Stimulated activated CD8-positive, alpha-beta memory T cell treated with anti-CD3 and anti-CD28 coated beads, Interleukin-15, amount 100 ng/mL, for 4 hours (primary cell): ENCODE results near the gene UBE3C.
"Not testable (repeated sequence)": the region's sequence is repeated elsewhere in the genome, so short reads cannot be mapped to it uniquely, and the experiment has no call there.

Experiments used
- DNase-seq, 2 donors: peaks; one replicate each; pipeline ENCODE4 v3.0.0-alpha.2; 2020; ENCODE audit warnings: low read depth in 2 of 2

UBE3C gene

DNA sequence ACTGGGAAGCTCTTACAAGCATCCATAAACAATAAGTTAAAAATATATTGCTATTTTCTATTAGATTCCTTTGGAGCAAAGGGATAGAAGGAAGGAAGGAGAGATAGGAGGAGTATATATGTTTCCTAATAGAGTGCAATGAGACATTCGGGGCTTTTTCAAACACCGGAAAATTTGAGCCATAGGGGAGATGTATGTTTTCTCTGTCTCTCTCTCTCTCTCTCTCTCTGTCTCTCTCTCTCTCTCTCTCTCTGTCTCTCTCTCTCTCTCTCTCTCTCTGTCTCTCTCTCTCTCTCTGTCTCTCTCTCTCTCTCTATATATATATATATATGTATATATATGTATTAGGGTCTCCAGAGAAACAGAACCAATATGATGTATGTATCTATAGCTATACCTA lies 7.9 kb upstream of the UBE3C start:
- DNase-seq: not testable (repeated sequence)

DNA sequence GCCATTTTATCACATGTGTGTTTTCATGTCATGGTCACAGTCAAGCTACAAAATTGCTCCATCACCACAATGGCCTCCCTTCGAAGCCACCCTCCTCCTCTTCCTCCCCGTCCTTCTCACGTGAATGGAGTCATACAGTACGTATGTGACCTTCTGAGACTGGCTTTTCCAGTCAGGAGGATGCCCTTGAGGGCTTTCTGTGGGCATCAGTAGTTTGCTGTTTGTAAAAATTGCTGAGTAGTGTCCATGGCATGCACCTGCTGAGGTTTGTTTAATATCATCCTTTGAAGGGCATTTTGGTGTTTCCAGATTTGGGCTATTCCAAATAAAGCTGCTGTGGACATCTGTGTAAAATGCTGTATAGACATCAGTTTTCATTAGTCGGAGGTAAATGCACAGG lies 5.9 kb upstream of the UBE3C start:
- no peak for DNase-seq

DNA sequence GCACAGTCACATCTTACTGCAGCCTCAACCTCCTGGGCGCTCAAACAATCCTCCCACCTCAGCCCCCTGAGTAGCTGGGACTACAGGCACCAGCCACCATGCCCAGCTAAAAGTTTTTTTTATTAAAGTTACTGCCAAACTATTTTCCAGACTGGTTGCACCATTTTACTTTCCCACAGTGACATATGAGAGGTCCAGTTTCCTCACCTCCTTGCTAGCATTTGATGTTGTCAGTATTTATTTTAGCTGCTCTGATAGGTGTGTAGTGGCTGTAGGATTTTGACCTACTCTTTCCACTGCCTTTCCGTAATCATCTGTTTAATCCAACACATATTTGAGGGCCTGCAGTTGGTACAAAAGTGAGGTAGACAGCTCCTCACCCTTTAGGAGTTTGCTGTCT lies 5.4 kb upstream of the UBE3C start:
- no peak for DNase-seq

DNA sequence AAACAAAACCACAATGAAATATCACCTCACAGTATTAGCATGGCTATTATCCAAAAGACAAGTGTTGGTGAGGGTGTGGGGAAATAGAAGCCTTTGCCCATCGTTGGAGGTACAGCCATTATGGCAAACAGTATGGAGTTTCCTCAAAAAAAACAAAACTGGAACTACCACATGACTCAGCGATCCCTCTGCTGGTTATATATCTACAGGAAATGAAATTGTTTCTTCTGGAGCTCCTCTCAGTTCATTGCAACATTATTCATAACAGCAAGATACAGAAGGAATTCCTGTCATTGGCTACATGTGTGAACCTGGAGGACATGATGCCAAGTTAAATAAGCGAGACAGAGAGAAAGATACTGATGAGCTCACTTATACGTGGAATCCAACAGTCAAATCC lies 2.4 kb upstream of the UBE3C start:
- no peak for DNase-seq

DNA sequence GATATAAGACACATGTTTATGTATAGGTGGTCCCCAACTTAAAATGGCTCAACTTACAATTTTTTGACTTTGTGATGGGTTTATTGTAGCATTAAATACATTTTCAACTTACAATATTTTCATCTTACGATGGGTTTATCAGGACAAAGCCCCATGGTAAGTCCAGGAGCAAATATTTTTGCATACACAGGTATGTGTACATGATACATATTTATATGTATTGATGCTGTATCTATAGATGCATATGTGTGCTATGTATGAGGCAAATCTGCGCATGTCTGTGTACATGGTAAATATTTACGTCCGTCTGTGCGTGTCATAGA lies 664 bp upstream of the UBE3C start:
- DNase-seq: no peak

DNA sequence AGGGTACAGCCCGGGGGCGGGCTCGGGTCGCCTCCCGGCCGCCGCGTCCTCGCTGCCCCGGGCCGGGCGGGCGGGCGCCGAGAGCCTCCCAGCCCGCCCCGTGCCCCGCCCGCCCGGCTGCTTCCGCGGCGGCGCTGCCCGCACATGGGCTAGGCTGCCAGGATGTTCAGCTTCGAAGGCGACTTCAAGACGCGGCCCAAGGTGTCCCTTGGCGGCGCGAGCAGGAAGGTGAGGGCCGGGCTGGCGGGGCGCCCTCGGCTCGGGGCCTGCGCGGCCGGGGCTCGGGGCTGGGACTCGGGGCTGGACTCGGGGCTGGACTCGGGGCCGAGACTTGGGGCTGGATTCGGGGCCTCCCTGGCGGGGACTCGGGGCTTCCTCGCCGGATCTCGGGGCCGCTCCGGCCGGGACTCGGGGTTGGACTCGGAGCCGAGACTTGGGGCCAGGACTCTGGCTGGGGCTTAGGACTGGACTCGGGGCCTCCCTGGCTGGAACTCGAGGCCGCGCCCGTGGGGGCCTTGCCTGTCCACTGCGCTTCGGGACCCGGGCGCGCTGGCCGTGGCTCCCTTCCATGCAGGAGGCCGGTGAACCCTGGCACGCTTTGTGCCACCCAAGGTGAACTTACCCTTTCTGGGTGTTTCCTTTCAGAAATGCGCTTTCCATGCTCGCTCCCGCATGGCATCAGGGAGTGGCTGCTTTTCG lies 534 bp downstream of the UBE3C start:
- peak in 1 of 2 donors; percentile 29 for DNase-seq

DNA sequence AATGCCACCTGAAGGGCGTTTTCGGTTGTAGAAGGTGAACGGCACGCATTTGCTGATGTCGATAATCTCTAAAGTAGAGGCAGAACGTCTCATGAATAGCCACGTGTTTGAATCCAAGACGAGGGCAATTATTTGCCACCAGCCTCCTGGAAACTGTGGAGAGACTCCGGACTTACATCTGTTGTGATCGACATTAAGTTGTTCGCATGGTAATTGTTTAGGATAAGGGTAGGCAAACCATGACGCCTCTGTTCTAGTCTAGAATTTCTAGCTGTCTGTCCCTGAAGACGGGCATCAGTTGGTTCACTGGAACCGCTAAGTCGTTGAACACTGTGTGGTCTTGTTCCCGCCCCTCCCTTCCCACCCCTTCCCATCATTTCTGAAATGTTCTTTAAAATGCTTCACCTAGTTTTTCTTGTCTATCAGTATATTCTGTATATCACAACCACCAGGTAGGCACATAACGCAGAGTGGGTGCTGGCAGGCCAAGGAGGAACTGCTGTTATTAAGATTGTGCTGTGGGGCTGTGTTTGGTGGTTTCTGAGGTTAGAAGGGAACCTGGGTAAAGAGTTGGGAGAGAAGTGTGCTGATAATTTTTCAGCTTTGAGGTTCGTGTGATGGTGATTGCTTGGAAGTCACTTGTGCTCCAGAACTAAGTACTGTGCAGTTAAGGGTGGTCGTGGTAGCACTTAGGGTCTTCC lies 1.2 kb downstream of the UBE3C start:
- no peak for DNase-seq

DNA sequence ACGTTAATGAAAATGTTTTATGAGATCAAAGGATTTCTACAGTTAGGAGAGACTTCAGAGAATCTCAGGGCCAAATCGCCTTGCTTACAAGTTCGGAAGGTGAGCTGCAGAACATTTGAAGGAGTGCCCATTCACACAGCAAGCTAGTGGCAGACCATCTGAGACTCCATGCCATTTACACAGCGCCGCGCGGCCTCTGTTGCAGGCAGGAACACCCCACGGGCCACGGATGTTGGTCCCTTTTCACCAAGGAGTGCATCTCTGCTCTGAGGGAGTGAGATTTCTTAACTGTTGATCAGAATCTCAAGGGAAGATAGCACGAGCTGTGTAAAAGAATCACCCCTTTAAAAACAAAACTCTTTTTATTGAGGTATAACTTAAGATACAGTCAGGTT lies 1.8 kb downstream of the UBE3C start:
- no peak for DNase-seq

DNA sequence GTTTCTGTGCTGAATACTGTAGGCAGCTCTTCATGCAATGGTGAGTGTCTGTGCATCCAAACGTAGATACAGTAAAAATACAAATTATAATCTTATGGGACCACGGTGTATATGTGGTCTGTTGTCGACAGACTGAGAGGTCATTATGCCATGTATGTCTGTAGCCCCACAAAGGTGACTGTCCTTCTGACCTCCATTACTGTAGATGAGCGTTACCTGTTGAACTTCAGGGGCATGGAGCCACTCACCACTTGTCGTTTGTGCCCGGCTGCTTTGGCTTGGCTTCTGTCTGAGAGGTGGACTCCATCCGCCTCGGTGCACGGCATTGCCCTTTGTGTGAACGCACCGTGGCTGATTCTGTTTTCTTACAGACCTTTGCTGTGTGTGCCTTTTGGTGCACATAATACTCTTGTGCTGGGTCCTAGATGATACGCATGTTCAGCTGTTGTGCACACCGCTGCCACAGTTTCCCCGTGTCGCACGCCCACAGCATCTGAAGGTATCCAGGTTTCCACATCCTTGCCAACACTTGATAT lies 2.9 kb downstream of the UBE3C start:
- no peak for DNase-seq

DNA sequence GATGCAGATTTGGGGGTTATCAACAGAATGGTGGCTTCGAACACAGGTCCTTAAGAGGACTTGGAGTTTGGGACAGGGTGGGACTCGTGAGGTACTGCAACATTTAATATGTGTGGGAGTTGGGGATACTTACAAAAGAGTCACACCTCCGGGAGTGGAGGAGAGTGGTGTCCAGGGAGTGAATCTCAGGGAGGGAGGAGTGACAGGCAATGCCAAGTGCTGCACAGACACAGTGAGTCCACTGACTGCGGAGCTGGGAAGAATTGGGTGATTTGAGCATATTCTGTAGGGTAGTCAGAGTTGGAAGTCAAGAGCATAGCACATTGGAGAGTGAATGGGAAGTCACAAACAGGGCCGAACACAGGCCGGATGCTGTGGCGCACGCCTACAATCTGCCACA lies 5.1 kb downstream of the UBE3C start:
- no peak for DNase-seq

DNA sequence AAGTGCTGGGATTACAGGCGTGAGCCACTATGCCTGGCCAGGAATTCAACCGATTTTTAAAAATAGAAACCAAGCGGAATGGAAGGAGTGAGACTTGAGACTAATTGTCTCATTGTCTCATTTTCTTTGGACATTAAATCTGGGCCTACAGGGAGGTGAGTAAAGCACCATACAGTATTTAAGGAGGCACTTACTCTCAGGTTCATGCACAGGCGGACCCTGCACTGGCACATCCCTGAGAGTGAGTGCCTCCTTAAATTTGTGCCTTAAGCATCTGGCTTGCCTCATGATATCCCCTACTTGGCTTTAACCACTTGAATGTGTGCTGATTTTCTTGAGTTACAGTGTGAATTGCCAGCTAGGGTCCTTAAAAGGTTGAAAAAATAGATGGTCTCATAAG lies 10.6 kb downstream of the UBE3C start:
- DNase-seq: no peak

DNA sequence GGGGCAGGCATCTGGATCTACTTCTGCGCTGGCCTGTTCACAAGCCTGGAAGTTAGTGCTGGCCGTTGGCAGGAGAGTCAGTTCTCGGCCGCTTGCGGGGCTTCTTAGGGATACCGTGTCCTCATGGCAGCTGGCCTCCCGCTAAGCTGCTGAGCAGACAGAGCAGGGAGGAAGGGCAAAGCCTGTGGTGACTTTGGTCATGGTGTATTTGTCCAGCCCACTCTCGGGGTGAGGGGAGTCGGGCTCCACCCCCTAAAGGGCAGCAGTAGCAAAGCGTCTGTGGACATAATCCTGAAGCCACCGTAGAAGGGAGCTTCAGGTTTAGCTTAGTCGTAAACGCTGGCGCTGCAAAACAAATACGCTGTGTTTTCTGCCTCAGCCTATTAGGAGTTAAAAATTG lies 12.2 kb downstream of the UBE3C start:
- no peak for DNase-seq

DNA sequence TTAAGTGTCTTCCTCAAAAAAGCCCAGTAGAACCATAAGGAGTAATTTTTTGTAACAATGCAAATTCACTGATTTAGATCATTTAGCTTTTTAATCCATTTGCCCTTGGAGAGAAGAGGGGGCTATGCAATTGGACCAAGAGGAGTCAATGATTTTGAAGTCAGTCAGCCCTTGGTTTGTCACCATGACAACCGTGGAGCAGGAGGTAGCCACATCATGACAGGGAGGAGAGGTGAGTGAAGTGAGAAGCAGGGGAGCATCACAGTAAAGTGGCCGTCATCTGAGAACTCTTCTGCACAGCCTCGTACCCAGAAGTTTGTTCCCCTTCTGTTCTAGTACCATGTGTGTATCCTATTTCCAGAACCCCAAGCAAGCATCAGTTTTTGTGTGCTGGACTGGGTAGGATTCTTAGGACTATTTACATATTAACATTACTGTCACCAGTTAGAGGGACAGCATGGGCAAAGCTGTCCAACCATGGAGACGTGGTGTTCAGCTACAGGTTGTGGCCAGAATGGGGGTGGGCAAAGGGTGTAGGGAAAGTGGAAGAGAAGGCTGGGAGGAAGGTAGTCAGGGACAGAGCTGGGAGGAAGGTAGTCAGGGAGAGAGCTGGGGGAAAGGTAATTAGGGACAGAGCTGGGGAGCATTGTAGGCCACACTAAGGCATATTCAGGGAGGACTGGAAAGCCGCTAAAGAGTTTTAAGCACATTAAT lies 13.1 kb downstream of the UBE3C start:
- no peak for DNase-seq

DNA sequence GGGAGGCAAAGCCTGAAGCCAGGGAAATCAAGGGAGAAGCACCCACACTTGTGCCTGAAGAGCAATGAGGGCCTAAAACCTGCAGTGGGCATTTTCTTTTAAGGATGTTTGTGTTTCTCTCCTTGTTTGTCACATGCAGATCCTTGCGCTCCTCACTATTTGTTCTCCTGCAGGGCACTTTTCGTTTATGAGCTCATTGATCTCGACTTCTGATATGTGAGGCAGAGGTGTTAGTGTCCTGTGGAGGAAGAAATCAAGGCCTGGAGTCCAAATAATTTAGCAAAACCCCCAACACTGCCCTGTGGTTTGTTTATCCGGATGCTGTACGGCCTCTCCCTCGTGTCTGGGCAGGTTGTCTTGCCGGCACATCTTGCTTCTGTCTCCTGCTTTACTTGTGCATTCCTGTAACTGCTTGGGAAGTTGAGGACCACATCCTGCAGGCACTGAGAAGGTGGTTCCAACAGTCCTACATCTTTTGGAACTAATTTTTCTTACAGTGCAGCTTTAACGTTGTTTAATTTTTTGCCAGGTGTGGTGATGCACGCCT lies 13.7 kb downstream of the UBE3C start:
- DNase-seq: no peak

DNA sequence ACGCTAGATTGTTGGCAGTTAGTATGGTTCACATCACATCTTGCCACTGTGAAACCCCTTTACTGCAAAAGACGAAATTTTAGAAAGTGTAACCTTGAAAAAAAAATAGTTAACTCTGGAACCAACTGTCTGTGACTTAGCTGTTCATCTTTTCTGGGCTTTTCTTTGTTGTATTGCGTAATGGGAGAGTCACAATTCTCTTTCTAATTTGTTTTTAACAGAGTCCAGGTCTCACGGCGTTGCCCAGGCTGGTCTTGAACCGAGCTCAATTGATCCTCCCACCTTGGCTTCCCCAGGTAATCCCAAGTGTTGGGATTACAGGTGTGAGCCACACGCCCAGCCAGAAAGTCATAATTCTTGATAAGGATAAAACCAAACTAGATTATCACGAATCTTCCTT lies 14.5 kb downstream of the UBE3C start:
- DNase-seq: no peak

DNA sequence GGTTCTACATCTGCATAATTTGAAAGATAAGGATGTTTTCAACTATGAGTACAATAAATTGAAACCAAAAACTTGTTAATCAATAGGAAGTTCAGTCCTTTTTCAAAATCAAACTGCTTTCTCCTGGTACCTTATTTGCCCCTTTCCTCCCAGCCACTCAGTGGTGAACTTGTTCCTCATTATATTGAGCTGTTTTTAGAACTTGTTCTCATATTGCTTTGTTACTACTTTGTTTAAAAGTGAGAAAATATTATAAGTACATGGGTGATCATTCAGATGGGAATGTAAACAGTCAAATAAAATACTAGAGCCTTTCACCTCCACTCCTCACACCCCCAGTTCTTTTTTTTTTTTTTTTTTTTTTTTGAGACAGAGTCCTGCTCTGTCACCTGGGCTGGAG lies 17.2 kb downstream of the UBE3C start:
- no peak for DNase-seq

DNA sequence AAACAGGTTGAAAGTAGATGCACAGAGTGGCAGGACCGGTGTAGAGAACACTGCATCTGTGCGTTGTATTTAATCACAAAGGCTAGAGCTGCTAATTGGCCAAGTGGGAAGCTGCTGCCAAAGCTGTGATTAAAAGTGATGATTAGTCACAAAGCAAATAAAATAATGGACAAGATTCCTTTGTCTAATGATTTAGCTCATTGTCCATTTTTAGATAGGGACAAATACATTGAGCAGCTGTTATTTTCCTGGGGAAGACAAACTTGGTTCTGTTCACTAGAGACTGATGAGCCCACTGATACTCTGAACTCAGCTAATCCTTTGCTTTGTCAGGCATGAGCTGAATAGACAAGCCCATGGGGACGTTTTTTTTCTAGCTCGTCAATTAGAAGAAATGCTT lies 19.7 kb downstream of the UBE3C start:
- DNase-seq: no peak

DNA sequence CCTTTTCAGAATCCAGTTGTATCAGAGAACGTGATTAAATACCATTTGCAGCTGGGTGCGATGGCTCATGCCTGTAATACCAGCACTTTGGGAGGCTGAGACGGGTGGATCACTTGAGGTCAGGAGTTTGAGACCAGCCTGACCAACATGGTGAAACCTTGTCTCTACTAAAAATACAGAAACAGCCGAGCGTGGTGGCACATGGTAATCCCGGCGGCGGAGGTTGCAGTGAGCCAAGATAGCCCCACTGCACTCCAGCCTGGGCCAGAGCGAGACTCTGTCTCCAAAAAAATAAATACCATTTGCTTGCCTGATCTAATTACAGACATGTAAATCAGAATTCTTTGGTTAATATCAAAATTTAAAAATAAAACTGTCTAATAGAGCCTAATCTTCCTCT lies 20.8 kb downstream of the UBE3C start:
- DNase-seq: not testable (repeated sequence)

DNA sequence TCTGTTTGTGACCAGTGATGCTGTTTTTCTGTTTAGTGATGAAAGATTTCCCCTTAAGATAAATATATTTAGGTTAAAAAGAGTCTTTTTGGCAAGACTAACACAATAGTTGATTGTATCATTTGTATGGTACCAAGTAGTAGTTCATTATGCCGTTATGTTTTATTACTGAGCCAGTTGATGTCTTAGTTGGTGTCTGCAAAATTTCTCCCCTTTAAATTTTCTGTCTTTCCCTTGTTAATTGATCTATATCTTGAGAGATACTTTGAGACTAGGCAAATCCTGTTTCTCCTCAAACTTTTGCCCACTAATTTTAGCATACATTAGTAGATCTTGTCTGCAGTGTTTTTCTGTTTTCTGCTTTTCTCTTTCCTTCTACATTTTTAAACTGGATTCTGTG lies 21.7 kb downstream of the UBE3C start:
- DNase-seq: no peak

DNA sequence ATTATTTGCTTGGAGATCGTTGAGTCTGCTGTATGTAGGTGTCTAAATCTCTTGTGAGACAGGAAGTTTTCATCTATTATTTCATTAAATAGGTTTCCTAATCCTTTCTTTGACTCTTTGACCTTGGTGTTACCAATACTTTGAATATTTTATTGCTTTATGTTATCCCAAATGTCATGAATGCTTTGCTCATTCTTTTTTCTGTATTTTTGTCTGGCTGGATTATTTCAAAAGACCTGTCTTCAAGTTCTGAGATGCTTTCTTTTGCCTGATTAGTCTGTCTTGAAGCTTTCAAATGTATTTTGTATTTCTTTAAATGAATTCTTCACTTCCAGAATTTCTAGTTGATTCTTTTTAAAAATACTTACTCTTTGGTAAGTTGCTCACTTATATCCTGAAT lies 27.3 kb downstream of the UBE3C start:
- DNase-seq: no peak

DNA sequence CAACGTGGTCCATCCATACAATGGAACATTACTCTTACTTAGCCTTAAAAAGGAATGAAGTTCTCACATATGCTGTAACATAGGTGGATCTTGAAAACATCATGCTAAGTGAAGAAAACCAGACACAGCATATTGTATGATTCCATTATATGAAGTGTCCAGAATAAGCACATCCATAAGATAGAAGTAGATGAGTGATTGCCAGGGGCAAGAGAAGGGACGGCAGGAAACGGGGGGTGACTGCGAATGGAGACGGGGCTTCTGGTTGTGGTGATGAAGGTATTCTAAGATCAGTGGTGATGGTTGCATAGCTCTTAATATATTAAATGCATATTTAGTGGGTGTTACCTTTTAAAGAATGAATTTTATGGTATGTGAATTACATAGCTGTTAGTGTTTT lies 29.8 kb downstream of the UBE3C start:
- DNase-seq: no peak

DNA sequence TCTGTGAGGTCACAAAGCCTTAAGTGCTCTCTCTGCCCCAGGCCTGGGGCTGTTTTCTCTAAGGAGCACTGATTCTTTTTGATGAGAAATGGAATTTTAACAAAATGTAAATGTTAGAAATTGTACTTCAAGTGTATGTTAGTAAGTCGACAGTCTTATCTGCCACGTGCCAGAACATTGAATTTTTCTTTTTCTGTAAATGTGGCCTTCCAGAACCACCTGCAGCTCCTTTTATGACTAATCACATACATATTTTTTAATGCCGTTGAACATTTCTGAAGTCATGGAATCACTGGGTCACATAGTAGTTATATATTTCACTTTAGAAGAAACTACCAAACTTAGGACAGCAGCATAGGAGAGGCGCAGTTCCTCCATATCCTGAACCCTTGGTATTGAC lies 38.0 kb downstream of the UBE3C start:
- no peak for DNase-seq
